GM21737 (cell line): ENCODE data around the gene CXCL16.
"Not testable (repeated sequence)": the region's sequence is repeated elsewhere in the genome, so short reads cannot be mapped to it uniquely, and the experiment has no call there.

Source experiments
- ATAC-seq: cut with Tn5 transposase; IDR thresholded peaks from one replicate; pipeline ENCODE4 v1.9.1; 2021; ENCODE audit warnings: mild to moderate bottlenecking, moderate library complexity; ENCODE audit not compliant: unreplicated experiment

CXCL16 gene

GRCh38 chr17:4701116-4701515, 38.6 kb downstream of the CXCL16 start:
- ATAC-seq = no peak

GRCh38 chr17:4699401-4700056, 40.2 kb downstream of the CXCL16 start:
- ATAC-seq = not testable (repeated sequence)

- ATAC-seq = no peak
Observed at GRCh38 chr17:4696437-4696805, 43.3 kb downstream of the CXCL16 start.

- no peak for ATAC-seq
Observed at GRCh38 chr17:4693416-4693815, 46.3 kb downstream of the CXCL16 start.

GRCh38 chr17:4691686-4692085, 48.0 kb downstream of the CXCL16 start:
- no peak for ATAC-seq

- ATAC-seq = no peak
Observed at GRCh38 chr17:4690745-4691144, 49.0 kb downstream of the CXCL16 start.

GRCh38 chr17:4689872-4690271, 49.9 kb downstream of the CXCL16 start:
- ATAC-seq = not testable (repeated sequence)

GRCh38 chr17:4683739-4684138, 56.0 kb downstream of the CXCL16 start:
- not testable (repeated sequence) for ATAC-seq
